Muscle of back (tissue), 11 donors: ENCODE measurements around the gene OGFOD1. TPM values are rescaled to one million over a fixed set of nuclear protein-coding genes. Genes with fewer than 3 reads are reported as not detected.
A peak's percentile ranks its signal among the peaks of the same experiment; 100 is the strongest.
"Not testable (repeated sequence)": the region's sequence is repeated elsewhere in the genome, so short reads cannot be mapped to it uniquely, and the experiment has no call there.

ENCODE experiments used
- DNase-seq, 3 donors: peaks; one replicate each; pipeline versions ENCODE4 v3.0.0 to v3.0.0-alpha.2; 2013
- polyA plus RNA-seq, 10 donors: library from polyadenylated mRNA; unstranded; fragments of 120-200 nt; gene quantifications; one replicate each; pipeline ENCODE4 v1.2.1, GENCODE V29; 2013; ENCODE audit not compliant: insufficient read length in 10 of 10

The OGFOD1 gene
- polyA plus RNA-seq, 10 donors, result 33.7 to 43.7 (median 39.5) TPM

DNA sequence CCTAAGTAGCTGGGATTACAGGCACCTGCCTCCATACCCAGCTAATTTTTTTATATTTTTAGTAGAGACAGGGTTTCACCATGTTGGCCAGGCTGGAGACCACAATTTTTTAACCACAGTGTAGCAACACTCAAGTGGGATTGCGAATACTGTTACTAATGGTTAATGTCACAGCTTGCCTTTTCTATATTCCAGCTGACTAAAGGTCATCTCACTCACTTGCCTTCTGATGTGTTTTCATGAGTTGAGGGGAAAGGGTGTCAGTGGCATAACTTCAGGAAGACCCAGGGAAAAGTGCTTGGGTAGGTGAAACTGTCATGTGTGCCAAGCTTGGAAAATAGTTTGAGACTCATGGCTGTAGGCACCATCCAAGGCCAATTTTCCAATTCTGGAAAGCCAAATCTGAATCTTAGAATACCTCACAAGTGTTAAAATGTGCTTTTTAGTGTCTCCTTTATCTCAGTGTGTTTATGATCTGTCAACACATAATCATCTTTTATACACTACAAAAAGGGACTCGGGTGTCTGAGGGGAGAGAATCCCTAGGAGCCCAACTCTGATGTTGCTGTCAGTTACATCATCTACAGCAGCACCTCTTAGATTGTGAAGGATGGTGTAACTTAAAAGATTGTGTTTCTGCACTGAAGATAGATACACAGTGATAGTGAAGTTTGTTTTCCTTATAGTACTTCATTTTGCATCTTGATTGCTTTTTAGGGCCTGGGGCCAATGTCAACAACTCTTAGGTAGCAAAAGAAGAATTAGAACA, 27.1 kb downstream of the OGFOD1 start:
- DNase-seq, result no peak

DNA sequence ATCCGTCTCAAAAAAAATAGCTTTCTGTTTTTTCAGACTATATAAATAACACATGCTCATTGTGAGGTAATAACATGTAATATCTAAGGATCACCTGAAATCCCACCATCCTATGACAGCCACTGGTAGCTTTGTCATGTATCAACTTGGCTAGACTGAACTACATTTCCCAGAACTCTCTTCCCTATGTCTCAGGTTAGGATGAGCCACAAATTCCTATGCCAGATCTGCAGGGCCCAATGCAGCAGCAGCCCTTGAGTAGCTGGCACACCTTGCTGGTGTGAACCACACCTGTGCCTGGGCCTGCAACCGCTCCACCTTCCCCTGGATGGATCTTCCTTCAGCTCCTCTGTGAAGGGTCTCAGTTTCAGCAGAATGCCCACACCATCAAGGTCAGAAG, 28.1 kb downstream of the OGFOD1 start:
- DNase-seq, result no peak

DNA sequence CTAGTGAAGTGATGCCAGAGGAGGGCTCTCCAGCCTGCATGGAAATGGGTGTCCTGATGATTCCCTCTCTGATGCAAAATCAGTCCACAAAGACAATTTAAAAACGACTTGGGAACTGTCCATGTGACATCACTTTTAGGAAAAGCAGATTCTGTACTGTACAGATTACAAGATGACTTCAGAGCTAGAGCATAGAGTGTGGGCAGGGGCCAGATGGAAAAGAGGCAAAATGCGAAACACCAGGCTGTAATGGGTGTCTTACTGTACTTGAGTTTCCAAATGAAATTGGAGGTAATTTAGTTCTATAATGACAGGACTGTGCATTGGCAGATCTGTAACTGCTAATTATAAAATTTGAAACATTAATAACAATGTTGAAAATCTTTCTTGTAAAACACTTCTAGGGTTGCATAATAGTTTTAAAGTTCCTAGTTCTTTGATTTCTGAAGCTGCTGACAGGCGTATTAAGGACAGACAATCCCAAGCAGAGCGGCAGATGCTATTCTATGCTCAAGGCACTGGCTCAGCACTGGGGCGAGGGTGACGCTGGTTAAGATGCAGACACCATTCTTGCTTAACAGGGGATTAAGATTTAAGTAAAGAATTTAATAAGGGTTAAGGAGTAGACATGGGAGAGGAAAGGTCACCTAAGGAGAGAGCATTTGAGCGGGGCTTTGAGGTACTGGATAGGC, 29.6 kb downstream of the OGFOD1 start:
- DNase-seq, result no peak

DNA sequence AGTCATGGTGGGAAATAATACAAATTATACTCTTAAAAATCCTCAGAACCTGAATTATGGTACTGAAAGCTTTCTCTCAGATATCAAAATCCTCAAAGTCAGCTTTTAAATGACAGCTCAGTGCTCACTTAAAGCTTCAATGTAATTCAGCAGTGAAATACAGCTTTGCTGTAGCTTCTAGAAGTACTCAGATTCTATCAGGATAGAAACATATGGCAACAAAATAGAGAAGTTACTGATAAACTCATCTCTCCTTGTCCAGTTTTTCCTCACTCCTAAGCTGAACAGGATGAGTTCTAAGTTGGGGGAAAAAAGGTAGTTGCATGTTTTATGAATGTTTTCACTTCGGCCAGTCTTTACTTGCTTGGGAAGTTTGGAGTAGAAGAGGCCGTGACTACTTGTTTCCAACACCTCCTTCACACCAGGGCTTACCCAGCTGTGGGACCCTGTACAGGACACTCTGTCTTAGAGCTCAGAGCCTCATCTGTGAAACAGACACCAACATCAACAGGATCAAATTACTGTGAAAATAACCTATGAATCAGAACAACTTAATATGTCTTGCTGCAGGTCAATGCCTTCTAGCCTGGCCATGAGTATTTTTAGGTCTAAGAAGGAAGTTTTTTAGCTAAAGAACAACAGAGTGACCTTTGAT, 30.2 kb downstream of the OGFOD1 start:
- no peak for DNase-seq

DNA sequence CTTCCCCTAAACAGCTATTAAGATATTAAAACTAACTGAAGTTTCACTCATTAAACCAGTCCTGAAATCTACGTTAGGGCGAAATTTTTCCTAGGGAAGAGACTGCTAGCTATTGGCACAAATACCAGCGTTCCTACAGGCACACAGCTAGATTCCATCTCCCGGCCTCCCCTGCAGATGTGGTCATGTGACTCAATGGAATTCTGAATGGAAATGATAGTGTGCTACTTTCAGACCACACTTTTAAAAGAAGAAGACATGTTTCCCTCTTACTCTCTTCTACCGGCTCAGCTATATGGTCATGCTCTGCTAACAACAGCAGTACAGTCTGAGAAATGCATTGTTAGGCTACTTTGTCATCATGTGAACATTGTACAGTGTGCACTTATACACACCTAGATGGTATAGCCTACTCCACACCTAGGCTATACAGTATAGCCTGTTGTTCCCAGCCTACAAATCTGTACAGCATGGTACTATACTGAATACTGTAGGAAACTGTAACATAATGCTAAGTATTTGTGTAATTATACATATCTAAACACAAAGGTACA, 31.4 kb downstream of the OGFOD1 start:
- no peak for DNase-seq

DNA sequence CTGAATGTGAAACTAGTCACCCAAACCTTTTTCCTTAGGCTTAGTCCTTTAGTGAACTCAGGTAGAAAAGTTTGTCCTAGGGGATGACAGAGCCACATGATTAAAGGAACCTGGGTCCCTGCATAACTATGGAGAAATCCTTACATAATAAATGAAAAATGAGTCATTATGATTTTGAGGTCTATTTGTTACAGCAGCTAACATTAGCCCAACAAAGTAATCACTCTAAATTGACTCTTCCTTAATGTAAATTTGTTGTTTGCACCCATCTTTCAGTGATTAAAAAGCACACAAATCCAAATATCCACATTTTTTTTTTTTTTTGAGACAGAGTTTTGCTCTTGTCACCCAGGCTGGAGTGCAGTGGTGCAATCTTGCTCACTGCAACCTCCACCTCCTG, 32.0 kb downstream of the OGFOD1 start:
- no peak for DNase-seq

DNA sequence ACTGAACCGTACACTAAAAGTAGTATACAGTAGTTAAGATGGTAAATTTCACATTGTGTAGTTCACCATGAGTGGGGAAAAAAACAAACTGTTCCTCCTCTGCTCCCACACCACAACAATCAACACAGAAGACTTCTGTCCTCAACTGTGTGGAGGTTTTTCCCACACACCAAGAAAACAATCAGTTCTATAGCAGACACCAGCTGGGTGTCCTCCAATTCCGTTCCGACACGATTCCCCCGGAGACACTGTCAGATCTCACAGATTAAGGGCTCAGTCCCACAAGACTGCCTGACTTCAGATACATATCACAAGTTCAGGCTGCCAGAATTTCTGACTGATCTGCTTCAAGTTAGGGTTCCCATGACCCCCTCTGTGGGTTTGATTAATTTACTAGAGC, 36.7 kb downstream of the OGFOD1 start:
- DNase-seq, result no peak

DNA sequence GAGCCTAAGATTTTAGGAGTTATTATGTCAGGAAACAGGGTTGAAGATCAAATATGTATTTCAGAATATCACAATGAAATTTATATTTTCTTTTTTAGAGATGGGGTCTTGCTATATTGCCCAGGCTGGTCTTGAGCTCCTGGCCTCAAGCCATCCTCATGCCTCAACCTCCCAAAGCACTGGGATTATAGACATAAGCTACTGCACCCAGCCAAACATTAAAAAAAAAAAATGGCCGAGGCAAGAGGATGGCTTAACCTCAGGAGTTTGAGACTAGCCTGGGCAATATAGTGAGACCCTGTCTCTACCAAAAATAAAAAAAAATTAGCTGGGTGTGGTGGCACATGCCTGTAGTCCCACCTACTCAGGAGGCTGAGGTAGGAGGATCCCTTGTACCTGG, 37.5 kb downstream of the OGFOD1 start:
- not testable (repeated sequence) for DNase-seq

DNA sequence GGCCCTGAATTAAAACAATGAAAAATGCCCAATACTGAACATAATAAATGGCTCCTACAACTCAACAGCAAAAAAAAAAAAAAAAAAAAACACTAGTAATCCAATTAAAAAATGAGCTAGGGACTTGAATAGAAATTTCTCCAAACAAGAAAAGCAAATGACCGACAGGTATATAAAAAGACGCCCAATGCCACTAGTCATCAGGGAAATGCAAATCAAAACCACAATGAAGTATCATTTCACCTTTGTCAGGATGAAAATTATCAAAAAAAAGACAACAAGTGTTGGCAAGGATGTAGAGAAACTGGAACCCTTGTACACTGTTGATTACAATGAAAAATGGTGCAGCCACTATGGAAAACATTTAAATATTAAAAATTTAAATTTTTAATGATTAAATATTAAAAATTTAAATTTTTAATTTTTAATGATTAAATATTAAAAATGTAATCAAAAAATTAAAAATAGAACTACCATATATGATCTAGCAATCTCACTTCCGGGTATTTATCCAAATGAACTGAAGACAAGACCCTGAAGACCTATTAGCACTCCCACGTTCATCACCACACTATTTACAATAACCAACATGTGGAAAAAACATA, 40.4 kb downstream of the OGFOD1 start:
- DNase-seq, result no peak

DNA sequence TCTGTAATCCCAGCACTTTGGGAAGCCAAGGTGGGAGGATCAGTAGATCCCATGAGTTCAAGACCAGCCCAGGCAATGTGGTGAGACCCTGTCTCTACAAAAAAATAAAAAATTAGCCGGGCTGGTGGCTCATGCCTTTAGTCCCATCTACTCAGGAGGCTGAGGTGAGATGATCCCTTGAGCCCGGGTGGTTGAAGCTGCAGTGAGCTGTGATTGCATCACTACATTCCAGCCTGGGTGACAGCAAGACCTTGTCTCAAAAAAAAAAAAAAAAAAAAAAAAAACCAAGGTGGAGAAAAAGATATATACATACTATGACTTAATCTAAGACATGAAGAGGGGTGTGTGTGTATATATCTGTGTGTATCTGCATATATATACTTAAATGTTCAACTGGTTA, 41.8 kb downstream of the OGFOD1 start:
- no peak for DNase-seq

DNA sequence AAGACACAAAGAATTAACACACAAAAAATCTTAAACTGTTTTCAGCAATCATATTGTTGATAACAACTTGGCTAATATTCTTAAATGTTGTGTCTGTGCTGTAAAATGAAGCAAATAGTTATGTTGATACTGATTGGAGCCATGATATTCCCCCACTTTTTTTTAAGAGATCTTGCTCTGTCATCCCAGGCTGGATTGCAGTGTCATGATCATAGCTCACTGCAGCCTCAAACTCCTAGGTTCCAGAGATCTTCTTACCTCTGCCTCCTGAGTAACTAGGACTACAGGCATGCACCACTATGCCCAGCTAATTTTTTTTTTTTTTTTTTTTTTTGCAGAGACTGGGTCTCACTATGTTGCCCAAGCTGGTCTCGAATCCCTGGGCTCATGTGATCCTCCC, 42.5 kb downstream of the OGFOD1 start:
- no peak for DNase-seq

DNA sequence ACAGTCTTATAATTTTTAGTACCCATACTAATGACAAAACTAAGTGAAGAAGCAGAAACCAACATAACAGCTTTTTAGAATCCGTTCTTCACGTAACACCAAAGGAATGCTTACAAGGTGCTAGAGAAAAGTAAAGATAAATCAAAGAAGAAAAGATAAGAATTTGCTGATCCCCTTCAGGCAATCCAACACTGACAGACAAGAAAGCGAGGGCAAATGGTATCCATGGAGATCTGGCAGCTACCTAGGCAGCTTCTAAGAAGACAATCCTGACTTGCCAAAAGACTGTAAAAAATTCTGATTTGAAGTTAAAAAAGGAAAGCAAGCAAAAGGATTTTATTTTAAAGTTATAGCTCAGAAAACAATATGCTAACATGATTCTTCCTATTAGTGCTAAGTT, 53.8 kb downstream of the OGFOD1 start:
- no peak for DNase-seq

DNA sequence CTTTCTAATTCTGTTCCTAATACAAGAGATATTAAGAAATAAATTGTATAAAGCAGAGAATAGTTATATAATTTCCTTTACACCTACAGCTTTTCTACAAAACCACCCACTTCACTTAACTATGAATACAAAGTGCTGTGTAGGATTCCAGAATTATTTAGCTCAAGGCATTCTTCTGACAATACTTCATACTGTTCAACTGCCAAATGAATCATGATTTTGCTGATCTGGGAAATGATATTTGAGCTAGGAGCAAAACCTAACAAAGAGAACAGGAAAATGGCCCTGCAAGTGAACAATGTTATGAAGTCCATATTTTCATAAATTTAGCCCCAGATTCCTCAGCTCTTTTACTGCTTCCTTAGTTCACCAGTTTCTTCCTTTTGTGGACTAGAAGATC, 55.6 kb downstream of the OGFOD1 start:
- peak; percentile 36 to 66 (median 64) for DNase-seq

DNA sequence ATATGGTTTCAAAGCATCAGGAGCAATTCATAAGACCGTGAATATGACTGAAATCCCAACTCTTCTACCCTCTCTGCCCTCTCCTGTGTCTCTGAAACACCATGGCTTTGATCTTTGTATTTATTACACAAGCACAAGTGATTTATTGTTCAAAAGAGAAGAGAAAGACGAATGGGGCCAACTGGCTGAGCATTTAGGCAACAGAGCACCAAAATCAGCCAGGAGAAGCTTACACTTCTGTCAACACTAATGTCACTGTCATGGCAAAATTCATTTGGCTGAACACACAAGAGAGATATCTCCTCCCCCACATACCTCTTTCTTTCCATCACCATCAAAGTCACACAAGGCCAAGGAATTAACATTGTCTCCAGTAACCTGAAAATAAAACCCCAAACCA, 59.2 kb downstream of the OGFOD1 start:
- DNase-seq, result no peak

DNA sequence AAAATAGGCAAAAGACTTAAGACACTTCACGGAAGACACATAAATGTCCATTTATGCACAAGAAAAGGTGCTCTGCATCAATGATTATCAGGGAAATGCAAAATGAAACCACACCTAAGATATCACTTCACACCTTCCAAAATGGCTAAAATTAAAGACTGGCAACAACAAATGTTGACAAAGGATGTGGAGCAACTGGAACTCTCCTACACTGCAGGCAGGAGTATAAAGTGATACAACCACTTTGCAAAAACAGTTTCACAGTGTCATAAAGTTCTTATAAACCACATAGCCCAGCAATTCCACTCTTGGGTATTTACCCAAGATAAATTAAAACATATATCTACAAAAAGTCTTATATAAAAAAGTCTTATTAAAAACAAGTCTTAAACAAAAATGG, 60.7 kb downstream of the OGFOD1 start:
- no peak for DNase-seq

DNA sequence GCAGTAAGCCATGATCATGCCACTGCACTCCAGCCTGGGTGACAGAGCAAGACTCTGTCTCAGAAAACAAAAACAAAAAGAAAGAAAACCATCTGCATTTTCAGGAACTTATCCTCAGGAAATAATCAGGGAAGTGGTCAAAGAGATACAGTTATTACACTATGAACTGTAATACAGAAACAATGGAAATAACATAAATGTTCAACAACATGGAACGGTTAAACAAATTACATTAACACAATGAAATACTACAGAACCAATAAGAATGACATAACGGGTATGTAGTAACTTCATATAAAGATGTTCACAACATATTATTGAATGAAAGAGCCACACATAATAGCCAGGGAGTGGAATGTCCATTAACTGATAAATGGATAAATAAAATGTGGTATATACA, 61.7 kb downstream of the OGFOD1 start:
- no peak for DNase-seq

DNA sequence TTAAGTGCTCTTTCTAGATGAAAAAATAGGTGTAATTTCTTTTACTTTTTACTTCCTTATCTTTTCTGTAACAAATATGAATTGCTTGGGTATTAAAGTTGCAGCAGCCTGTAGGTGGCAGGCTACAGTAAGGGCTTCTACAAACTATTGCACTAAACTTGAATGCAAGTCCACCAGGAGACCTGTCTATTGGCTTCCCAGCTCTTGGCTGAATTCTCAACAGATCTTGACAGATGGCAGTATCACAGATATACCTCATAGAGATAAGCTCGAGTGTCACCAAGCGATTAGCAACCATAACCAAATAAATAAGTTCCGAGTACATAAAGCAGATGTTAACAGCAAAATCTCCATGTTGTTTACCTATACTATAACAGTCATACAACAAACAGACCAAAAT, 62.6 kb downstream of the OGFOD1 start:
- peak; percentile 30 to 52 (median 36) for DNase-seq

DNA sequence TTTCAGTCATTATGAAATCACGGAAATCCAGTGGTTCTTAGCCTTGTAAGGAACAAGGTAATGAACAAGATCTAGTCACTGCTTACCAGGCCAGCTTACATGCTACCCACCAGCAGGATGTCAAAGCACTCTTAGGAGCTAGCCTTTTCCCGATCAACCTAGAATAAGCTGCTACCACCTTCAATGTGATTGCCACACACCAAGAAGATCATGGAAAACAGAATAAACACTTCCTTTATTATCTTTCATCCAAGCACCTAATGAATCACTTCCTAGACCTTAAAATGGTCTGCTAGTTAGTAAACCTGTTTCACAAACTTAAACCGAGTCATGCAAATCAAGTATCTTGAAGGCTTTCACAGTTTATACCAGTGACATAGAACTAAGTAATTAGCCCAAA, 63.5 kb downstream of the OGFOD1 start:
- DNase-seq, result no peak

DNA sequence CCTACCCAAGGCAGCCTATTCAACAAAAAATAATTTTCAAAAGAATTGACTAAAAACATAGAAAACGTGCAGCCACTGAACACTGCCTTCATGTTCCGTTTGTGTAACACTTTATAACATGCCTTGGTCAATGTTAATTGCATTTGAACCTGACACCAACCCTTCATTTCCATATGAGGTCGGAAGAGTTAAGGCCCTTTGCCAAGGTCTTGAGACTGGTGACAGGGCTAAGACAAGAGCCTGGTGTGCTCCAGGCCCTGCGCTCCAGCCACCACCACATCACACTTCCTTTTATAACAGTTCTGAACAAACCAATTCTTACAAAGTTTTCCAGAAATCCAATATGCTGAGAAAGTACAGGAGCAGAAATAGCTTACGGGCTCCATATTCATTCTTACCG, 64.3 kb downstream of the OGFOD1 start:
- DNase-seq, result no peak

DNA sequence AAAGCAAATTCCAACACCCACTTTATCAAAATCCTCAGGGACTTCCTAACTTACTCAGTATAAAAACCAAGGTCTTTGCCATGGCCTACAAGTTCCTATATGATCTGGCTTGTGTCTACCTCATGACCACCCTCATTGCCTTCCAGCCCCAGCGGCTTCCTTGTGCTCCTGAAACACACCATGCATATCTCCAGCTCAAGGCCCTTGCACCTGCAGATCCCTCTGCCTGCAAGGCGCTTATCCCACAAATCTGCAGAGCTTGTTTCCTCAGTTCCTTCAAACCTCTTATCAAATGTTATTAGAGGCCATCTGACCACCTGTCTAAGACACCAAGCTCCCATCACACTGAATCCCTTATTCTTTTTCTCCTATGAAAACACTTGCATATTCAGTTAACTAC, 65.9 kb downstream of the OGFOD1 start:
- DNase-seq, result no peak

DNA sequence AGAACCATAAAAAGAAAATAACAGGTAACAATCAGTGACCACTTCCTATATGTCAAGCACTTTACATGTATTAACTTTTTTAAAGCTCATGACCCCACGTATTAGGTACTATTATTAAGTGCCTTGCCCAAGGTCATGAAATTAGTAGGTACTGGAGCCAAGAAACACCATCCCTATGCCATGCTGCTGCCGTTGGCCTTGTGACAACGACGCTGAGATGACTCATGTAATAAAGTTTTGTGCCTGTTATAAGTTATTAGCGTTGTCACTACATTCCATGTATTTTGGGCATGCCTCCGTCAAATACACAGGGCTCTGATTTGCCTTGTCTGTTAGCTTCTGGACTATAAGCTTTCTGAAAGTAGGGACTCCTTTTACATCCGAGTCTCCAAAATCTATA, 67.1 kb downstream of the OGFOD1 start:
- DNase-seq, result no peak
